B cell (primary cell): ENCODE measurements around the gene RABL3. TPM values are rescaled to one million over a fixed set of nuclear protein-coding genes. Genes with fewer than 3 reads are reported as not detected.

Experiments
- ATAC-seq: fragments of 200-7000 bp; cut with Tn5 transposase; one replicate; pipeline ENCODE4 v1.10.0; 2021; ENCODE audit warnings: low read depth, mild to moderate bottlenecking, moderate number of reproducible peaks, moderate library complexity
- CTCF ChIA-PET: fragments of 350-600 bp; sonication (Branson Sonifier 250); formaldehyde crosslinking; loops from one replicate; lab custom pipeline; 2021; ENCODE audit warnings: antibody characterized with exemption, inconsistent platforms; lab: Charles Lee
- POLR2A ChIA-PET: fragments of 350-600 bp; sonication (Branson Sonifier 250); formaldehyde crosslinking; loops from one replicate; lab custom pipeline; 2021; ENCODE audit warnings: antibody characterized with exemption; lab: Charles Lee
- DNase-seq: peaks from one replicate; pipeline ENCODE4 v3.0.0; 2013
- H2AFZ ChIP-seq: 2 replicates; pipeline ENCODE4 v1.6.1; 2012; ENCODE audit warnings: mild to moderate bottlenecking, low read depth, low read length; ENCODE audit not compliant: insufficient read depth, poor library complexity, severe bottlenecking
- H3K27ac ChIP-seq, 2 donors: 1 replicate in 1 of 2; 2 replicates in 1 of 2; pipeline ENCODE4 v1.5.1; 2012 to 2013; ENCODE audit warnings: low read length in 2 of 2, mild to moderate bottlenecking in 2 of 2, moderate library complexity in 1 of 2
- H3K27me3 ChIP-seq, 4 experiments: fragments of 200-600 bp in 1 of 4; sonication (generic) in 1 of 4; replicated peaks in 1 of 4; 1 replicate in 2 of 4; 2 replicates in 2 of 4; pipeline versions ENCODE4 v1.6.1 to v1.7.0; 2013 to 2016; ENCODE audit warnings: low read length in 3 of 4, mild to moderate bottlenecking in 2 of 4, mixed read lengths in 1 of 4, moderate library complexity in 1 of 4; ENCODE audit not compliant: insufficient read depth in 4 of 4, control insufficient read depth in 3 of 4; ENCODE audit errors: control extremely low read depth in 1 of 4
- H3K36me3 ChIP-seq, 2 experiments: replicated peaks in 1 of 2; 1 replicate in 1 of 2; 2 replicates in 1 of 2; pipeline versions ENCODE4 v1.6.1 to v1.7.1; 2013; ENCODE audit warnings: low read length in 1 of 2; ENCODE audit not compliant: insufficient read depth in 2 of 2, control insufficient read depth in 1 of 2; ENCODE audit errors: control extremely low read depth in 1 of 2, extremely low read depth in 1 of 2
- H3K4me1 ChIP-seq, 2 donors: fragments of 200-600 bp in 1 of 2; sonication (generic) in 1 of 2; 1 replicate in 1 of 2; 2 replicates in 1 of 2; pipeline versions ENCODE4 v1.5.1 to v1.6.1; 2013 to 2017; ENCODE audit warnings: low read length in 2 of 2; ENCODE audit not compliant: control insufficient read depth in 2 of 2, insufficient read depth in 2 of 2
- H3K4me2 ChIP-seq: replicated peaks from 2 replicates; pipeline ENCODE3; 2012; ENCODE audit warnings: mild to moderate bottlenecking, low read depth, low read length; ENCODE audit not compliant: poor library complexity, severe bottlenecking
- H3K4me3 ChIP-seq, 5 experiments: fragments of 200-600 bp in 1 of 5; sonication (generic) in 1 of 5; 1 replicate in 3 of 5; 2 replicates in 2 of 5; pipeline versions ENCODE4 v1.5.1 to v1.7.0; 2011 to 2016; ENCODE audit warnings: low read length in 4 of 5, mild to moderate bottlenecking in 4 of 5, low read depth in 2 of 5, control low read depth in 1 of 5, moderate library complexity in 1 of 5; ENCODE audit not compliant: insufficient read depth in 1 of 5; ENCODE audit errors: control extremely low read depth in 1 of 5, extremely low read depth in 1 of 5
- H3K79me2 ChIP-seq: fragments of 200-600 bp; sonication (generic); one replicate; pipeline ENCODE4 v1.6.0; 2016; ENCODE audit warnings: low read length; ENCODE audit not compliant: control insufficient read depth, insufficient read depth
- H3K9ac ChIP-seq: fragments of 200-600 bp; sonication (generic); 2 replicates; pipeline ENCODE4 v1.6.1; 2017; ENCODE audit warnings: mild to moderate bottlenecking, low read length, moderate library complexity
- H3K9me3 ChIP-seq, 3 donors: one replicate each; pipeline versions ENCODE4 v1.6.1 to v1.7.1; 2013; ENCODE audit warnings: low read length in 2 of 3; ENCODE audit not compliant: control insufficient read depth in 2 of 3, insufficient read depth in 1 of 3; ENCODE audit errors: control extremely low read depth in 1 of 3
- H4K20me1 ChIP-seq: 2 replicates; pipeline ENCODE4 v1.6.0; 2012; ENCODE audit warnings: mild to moderate bottlenecking, low read length; ENCODE audit not compliant: insufficient read depth, control insufficient read depth, poor library complexity, severe bottlenecking
- H3K27ac Mint-ChIP-seq: one replicate; pipeline ENCODE4 v1.8.0; 2021; ENCODE audit warnings: mixed read lengths
- H3K27me3 Mint-ChIP-seq: one replicate; pipeline ENCODE4 v1.8.0; 2021; ENCODE audit warnings: mixed read lengths
- H3K4me1 Mint-ChIP-seq: one replicate; pipeline ENCODE4 v1.8.0; 2021; ENCODE audit warnings: mixed read lengths
- H3K4me3 Mint-ChIP-seq: one replicate; pipeline ENCODE4 v1.8.0; 2021; ENCODE audit warnings: mixed read lengths
- H3K9me3 Mint-ChIP-seq: one replicate; pipeline ENCODE4 v1.8.0; 2022; ENCODE audit warnings: mixed read lengths; ENCODE audit not compliant: insufficient read depth
- CTCF ChIP-seq: fragments of 200-600 bp; IDR thresholded peaks from one replicate; pipeline ENCODE4 v1.8.0; 2022; ENCODE audit warnings: antibody characterized with exemption, mild to moderate bottlenecking
- EZH2 ChIP-seq: IDR thresholded peaks from 2 replicates; pipeline ENCODE4 v1.6.1; 2012; ENCODE audit warnings: borderline replicate concordance, low read depth, mild to moderate bottlenecking, moderate library complexity, low read length; ENCODE audit not compliant: insufficient read depth, poor library complexity, severe bottlenecking
- WGBS: methylation state at CpG from one replicate; pipeline ENCODE4 v1.1.5; 2013; ENCODE audit warnings: missing lambda C conversion rate; ENCODE audit not compliant: insufficient coverage; 5-methylcytosine and 5-hydroxymethylcytosine counted together
- intact Hi-C: fragments of 100-400 bp; cut with micrococcal nuclease; formaldehyde crosslinking; loops from one replicate; pipeline ENCODE4 v1.10.0; 2022
- polyA plus RNA-seq: library from polyadenylated mRNA; depleted of rRNA; stranded (reverse); fragments of >200 nt; gene quantifications from 2 replicates; pipeline ENCODE4 v1.2.3, GENCODE V29; 2012
- total RNA-seq, 2 donors: library from RNA; stranded (reverse); fragments of 120-200 nt in 1 of 2; gene quantifications; 1 replicate in 1 of 2; 2 replicates in 1 of 2; pipeline versions ENCODE4 v1.2.3 to v1.2.4, GENCODE V29; 2013 to 2022

The RABL3 gene
- total and polyA plus RNA-seq, 2 donors (not counting 1 experiment from before 2014, with no cell fraction given) = 2.5 to 18.8 TPM

- no peaks in the 10 kb centered on the region for H3K27me3 ChIP-seq
- H3K4me1 ChIP-seq = no peaks in the 10 kb centered on the region
- ChIA-PET CTCF (interaction anchor here (1.0 kb wide), 1 partner anchor 20 kb away, joined by 3 read pairs; no protein-coding TSS in a partner anchor), POLR2A (no interaction called here)
- Mint-ChIP-seq H3K27me3 (no peaks in the 10 kb centered on the region), H3K4me1 (no peaks in the 10 kb centered on the region), H3K4me3 (no peak overlapping the region), H3K9me3 (no peaks in the 10 kb centered on the region), H3K27ac (no peak overlapping the region)
- no peak overlapping the region for H3K4me3 ChIP-seq
- ATAC-seq (no peak), DNase-seq (no peak)
- H3K79me2 ChIP-seq = peaks cover 6% of the 10 kb centered on the region
- WGBS = 94% methylated on average over 3 of the region's 4 CpGs
- no peak overlapping the region for H3K4me2 ChIP-seq
- H3K27ac ChIP-seq = no peak overlapping the region
- H4K20me1 ChIP-seq = no peaks in the 10 kb centered on the region
- H3K36me3 ChIP-seq = peaks cover 3 to 44% of the 10 kb centered on the region in 2 experiments
- TF ChIP-seq CTCF (no peak), EZH2 (no peak)
- H3K9ac ChIP-seq = no peak overlapping the region
- no peaks in the 10 kb centered on the region for H3K9me3 ChIP-seq
- no peak overlapping the region for H2AFZ ChIP-seq
- intact Hi-C loops = no loop called here
Observed at GRCh38 chr3:120775411-120775810, 33.1 kb upstream of the RABL3 start.

GRCh38 chr3:120773932-120774331, 31.6 kb upstream of the RABL3 start:
- Mint-ChIP-seq H3K4me3 (no peak overlapping the region), H3K27me3 (no peaks in the 10 kb centered on the region), H3K9me3 (no peaks in the 10 kb centered on the region), H3K27ac (no peak overlapping the region), H3K4me1 (peaks cover 2% of the 10 kb centered on the region)
- Histone ChIP-seq H3K4me2 (no peak overlapping the region), H3K4me1 (no peaks in the 10 kb centered on the region), H3K9me3 (no peaks in the 10 kb centered on the region), H3K36me3 (peaks cover 2 to 40% of the 10 kb centered on the region in 2 experiments), H2AFZ (no peak overlapping the region), H4K20me1 (peaks cover 5% of the 10 kb centered on the region), H3K27me3 (no peaks in the 10 kb centered on the region), H3K79me2 (peaks cover 9% of the 10 kb centered on the region), H3K9ac (no peak overlapping the region), H3K27ac (no peak overlapping the region), H3K4me3 (no peak overlapping the region)
- DNase-seq (no peak), ATAC-seq (no peak)
- TF ChIP-seq CTCF = no peak
- no peak for TF ChIP-seq EZH2
- intact Hi-C loops = no loop called here
- ChIA-PET POLR2A (no interaction called here), CTCF (no interaction called here)
